ENCODE measurements around the gene TMEM154.

The TMEM154 gene

GRCh38 chr4:152719801-152720556 lies 40.2 kb upstream of the TMEM154 start:
- H3K27me3 Mint-ChIP-seq (ENCODE audit: low read depth) = peaks cover 2% of the 10 kb centered on the region

DNA sequence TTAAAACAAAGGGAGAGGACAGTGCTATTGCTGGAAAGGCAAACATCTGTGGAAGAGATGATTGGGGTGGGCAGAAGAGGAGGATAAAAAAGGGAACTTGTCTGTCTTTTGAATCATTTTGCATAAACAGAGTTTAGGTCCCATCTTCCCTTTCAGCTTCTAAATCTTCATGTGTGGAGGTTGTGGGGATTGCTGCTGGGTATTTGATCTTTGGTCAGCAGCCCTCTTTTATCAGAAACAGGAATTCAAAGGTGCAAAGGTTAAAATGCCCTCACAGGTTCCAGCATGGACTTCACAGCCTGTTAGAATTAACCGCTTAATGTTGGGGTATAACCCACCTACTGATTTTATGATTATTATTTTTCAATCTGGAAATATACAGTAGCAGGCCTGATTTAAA lies 39.5 kb upstream of the TMEM154 start:
- H3K36me3 Mint-ChIP-seq (ENCODE audit: low read depth) = no peaks in the 10 kb centered on the region
- TF ChIP-seq, protein P1, sequence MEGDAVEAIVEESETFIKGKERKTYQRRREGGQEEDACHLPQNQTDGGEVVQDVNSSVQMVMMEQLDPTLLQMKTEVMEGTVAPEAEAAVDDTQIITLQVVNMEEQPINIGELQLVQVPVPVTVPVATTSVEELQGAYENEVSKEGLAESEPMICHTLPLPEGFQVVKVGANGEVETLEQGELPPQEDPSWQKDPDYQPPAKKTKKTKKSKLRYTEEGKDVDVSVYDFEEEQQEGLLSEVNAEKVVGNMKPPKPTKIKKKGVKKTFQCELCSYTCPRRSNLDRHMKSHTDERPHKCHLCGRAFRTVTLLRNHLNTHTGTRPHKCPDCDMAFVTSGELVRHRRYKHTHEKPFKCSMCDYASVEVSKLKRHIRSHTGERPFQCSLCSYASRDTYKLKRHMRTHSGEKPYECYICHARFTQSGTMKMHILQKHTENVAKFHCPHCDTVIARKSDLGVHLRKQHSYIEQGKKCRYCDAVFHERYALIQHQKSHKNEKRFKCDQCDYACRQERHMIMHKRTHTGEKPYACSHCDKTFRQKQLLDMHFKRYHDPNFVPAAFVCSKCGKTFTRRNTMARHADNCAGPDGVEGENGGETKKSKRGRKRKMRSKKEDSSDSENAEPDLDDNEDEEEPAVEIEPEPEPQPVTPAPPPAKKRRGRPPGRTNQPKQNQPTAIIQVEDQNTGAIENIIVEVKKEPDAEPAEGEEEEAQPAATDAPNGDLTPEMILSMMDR (IDR thresholded peaks at IDR 0.05; ENCODE audit: unreplicated experiment in 3 of 3) = no peak
- no peak overlapping the region for H3K27ac Mint-ChIP-seq
- H3K27me3 Mint-ChIP-seq (ENCODE audit: low read depth) = no peaks in the 10 kb centered on the region
- peaks cover 3% of the 10 kb centered on the region for H3K9me3 Mint-ChIP-seq
- H3K4me1 Mint-ChIP-seq = peaks cover 8% of the 10 kb centered on the region
- no peak overlapping the region for H3K4me3 Mint-ChIP-seq

More at GRCh38 chr4:152719801-152720556, 40.2 kb upstream of the TMEM154 start:
- Mint-ChIP-seq H3K4me1 (peaks cover 8% of the 10 kb centered on the region), H3K9me3 (peaks cover 3% of the 10 kb centered on the region), H3K27ac (no peak overlapping the region), H3K4me3 (no peak overlapping the region), H3K36me3 (ENCODE audit: low read depth) (no peaks in the 10 kb centered on the region)
- TF ChIP-seq, protein P1 (IDR thresholded peaks at IDR 0.05; ENCODE audit: unreplicated experiment in 3 of 3) = no peak

GRCh38 chr4:152715076-152715475 lies 35.3 kb upstream of the TMEM154 start:
- H3K27me3 Mint-ChIP-seq (ENCODE audit: low read depth) = peaks cover under 1% of the 10 kb centered on the region

DNA sequence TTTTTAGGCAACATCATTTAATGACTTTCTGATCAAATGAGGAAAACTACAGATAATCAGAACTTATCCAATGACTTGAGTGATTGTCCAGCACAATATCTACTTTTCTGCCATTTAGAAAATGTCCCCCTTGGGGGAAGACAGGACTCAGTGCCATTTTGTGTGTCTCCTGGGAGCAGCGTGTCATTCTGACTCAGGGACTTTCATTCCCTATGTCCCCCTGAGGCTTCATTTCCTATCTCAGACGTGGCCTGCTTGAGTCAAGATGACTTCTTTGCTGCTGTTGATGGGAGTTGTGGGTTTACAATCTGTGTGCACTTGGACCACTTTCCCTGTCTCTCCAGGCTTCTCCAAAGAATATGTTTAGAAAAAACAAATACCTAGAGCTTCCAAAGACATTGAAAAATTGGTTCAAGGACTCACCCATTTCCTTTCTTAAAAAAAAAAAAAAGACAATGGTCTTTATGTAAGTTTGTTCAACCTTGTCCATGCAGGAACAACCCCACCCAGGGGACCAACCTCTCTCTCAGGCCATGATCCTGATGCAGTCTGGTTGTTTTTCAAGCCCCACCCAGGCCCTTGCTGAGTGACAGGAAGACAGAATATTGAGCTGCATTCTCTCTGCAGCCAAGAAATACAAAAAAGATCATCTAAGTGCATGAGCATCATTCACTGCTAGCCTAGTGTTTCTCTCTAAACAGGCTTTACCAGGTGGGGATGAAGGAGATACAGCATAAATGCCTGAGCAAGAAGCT lies 34.3 kb upstream of the TMEM154 start:
- Mint-ChIP-seq H3K36me3 (ENCODE audit: low read depth) (no peaks in the 10 kb centered on the region), H3K27ac (no peak overlapping the region), H3K27me3 (ENCODE audit: low read depth) (peaks cover 4% of the 10 kb centered on the region), H3K4me1 (no peaks in the 10 kb centered on the region), H3K9me3 (peaks cover 3% of the 10 kb centered on the region), H3K4me3 (no peak overlapping the region)
- TF ChIP-seq, protein P1 (IDR thresholded peaks at IDR 0.05; ENCODE audit: unreplicated experiment in 3 of 3) = no peak

More at GRCh38 chr4:152715076-152715475, 35.3 kb upstream of the TMEM154 start:
- Mint-ChIP-seq H3K4me1 (peaks cover 8% of the 10 kb centered on the region), H3K9me3 (peaks cover 3% of the 10 kb centered on the region), H3K36me3 (ENCODE audit: low read depth) (no peaks in the 10 kb centered on the region), H3K4me3 (no peak overlapping the region), H3K27ac (no peak overlapping the region)
- TF ChIP-seq, protein P1 (IDR thresholded peaks at IDR 0.05; ENCODE audit: unreplicated experiment in 3 of 3) = no peak

DNA sequence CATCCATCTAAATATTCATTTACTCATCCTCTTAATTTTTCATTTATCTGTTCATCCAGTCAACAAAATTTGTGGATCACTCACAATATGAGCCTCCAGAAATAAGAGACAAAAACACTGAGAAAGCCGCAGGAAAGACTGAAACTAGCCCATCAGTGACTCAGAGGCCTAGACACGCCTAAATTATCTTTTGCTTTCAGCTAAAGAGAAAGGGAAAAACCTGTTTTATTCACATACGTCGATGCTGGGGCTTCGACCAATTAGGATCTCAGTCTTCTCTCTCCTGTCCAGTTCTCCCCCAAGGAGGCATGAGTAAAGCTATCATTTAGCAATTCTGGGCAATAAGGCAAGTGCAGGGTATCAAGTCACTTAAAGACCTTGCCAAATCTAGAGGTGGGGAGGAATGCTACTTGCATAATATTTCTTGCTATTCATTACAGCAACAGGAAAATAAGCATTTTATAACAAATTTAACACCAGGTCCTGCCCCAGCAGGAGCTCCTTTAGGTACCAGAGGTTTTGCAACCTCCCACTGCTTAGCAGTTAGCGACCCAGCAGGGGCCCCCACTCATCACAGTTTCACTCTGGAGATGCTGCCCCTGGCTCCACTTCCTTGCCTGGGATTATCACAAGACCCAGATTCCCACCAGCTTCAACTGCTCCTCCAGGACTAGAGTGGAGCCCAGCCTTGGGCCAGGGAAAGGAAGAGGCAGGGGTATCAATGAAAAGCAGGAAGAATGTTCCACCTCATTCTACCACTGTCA lies 30.1 kb upstream of the TMEM154 start:
- no peaks in the 10 kb centered on the region for H3K9me3 Mint-ChIP-seq
- H3K4me3 Mint-ChIP-seq = no peak overlapping the region
- H3K27me3 Mint-ChIP-seq (ENCODE audit: low read depth) = peaks cover 13% of the 10 kb centered on the region
- H3K27ac Mint-ChIP-seq = no peak overlapping the region
- no peaks in the 10 kb centered on the region for H3K36me3 Mint-ChIP-seq (ENCODE audit: low read depth)
- H3K4me1 Mint-ChIP-seq = no peaks in the 10 kb centered on the region
- TF ChIP-seq, protein P1 (IDR thresholded peaks at IDR 0.05; ENCODE audit: unreplicated experiment in 3 of 3) = no peak
